ENCODE results near the gene GTF3C4.

GTF3C4 gene

GRCh38 chr9:132656299-132656698 lies 14.0 kb upstream of the GTF3C4 start:
- no peaks in the 10 kb centered on the region for H3K4me1 ChIP-seq (ENCODE audit: insufficient read depth, low read length)
- H2AFZ ChIP-seq (ENCODE audit: low read depth, low read length), result no peak overlapping the region
- H3K36me3 ChIP-seq (ENCODE audit: insufficient read depth, low read length), result peaks cover 57% of the 10 kb centered on the region
- no peaks in the 10 kb centered on the region for H3K9me3 ChIP-seq (ENCODE audit: low read length)
- no peaks in the 10 kb centered on the region for H3K27me3 ChIP-seq (ENCODE audit: insufficient read depth, low read length)
- H3K4me3 ChIP-seq (ENCODE audit: low read length), result no peak overlapping the region

- Histone ChIP-seq H3K4me1 (ENCODE audit: insufficient read depth, low read length) (peaks cover 7% of the 10 kb centered on the region), H3K27me3 (ENCODE audit: insufficient read depth, low read length) (no peaks in the 10 kb centered on the region), H3K36me3 (ENCODE audit: insufficient read depth, low read length) (peaks cover 47% of the 10 kb centered on the region), H3K9me3 (ENCODE audit: low read length) (no peaks in the 10 kb centered on the region), H2AFZ (ENCODE audit: low read depth, low read length) (no peak overlapping the region), H3K4me3 (ENCODE audit: low read length) (no peak overlapping the region)
Measured at GRCh38 chr9:132662152-132662945, 7.9 kb upstream of the GTF3C4 start.

- no peak overlapping the region for H3K4me3 ChIP-seq (ENCODE audit: low read length)
- peaks cover 40% of the 10 kb centered on the region for H3K36me3 ChIP-seq (ENCODE audit: insufficient read depth, low read length)
- H3K27me3 ChIP-seq (ENCODE audit: insufficient read depth, low read length), result no peaks in the 10 kb centered on the region
- peaks cover 7% of the 10 kb centered on the region for H3K4me1 ChIP-seq (ENCODE audit: insufficient read depth, low read length)
- H3K9me3 ChIP-seq (ENCODE audit: low read length), result no peaks in the 10 kb centered on the region
- no peak overlapping the region for H2AFZ ChIP-seq (ENCODE audit: low read depth, low read length)
Measured at GRCh38 chr9:132663117-132663516, 7.1 kb upstream of the GTF3C4 start.

- H3K4me3 ChIP-seq (ENCODE audit: low read length), result no peak overlapping the region
- H3K9me3 ChIP-seq (ENCODE audit: low read length), result no peaks in the 10 kb centered on the region
- no peak overlapping the region for H2AFZ ChIP-seq (ENCODE audit: low read depth, low read length)
- peaks cover 34% of the 10 kb centered on the region for H3K36me3 ChIP-seq (ENCODE audit: insufficient read depth, low read length)
- H3K27me3 ChIP-seq (ENCODE audit: insufficient read depth, low read length), result no peaks in the 10 kb centered on the region
- peaks cover 7% of the 10 kb centered on the region for H3K4me1 ChIP-seq (ENCODE audit: insufficient read depth, low read length)
Measured at GRCh38 chr9:132663851-132664250, 6.4 kb upstream of the GTF3C4 start.

- peaks cover 4% of the 10 kb centered on the region for H3K36me3 ChIP-seq (ENCODE audit: insufficient read depth, low read length)
- peak overlapping the region; percentile 49 for H2AFZ ChIP-seq (ENCODE audit: low read depth, low read length)
- H3K4me1 ChIP-seq (ENCODE audit: insufficient read depth, low read length), result peaks cover 17% of the 10 kb centered on the region
Measured at GRCh38 chr9:132669319-132669697, 956 bp upstream of the GTF3C4 start.

GRCh38 chr9:132669698-132670456 lies 387 bp upstream of the GTF3C4 start, which contains the start of gene DDX31:
Gene DDX31 (minus strand): TSS chr9:132669983. CDS start chr9:132669934, 49 bp downstream.
- H3K9me3 ChIP-seq (ENCODE audit: low read length), result no peaks in the 10 kb centered on the region
- H3K36me3 ChIP-seq (ENCODE audit: insufficient read depth, low read length), result peaks cover 4% of the 10 kb centered on the region
- H3K4me1 ChIP-seq (ENCODE audit: insufficient read depth, low read length), result peaks cover 17% of the 10 kb centered on the region
- no peaks in the 10 kb centered on the region for H3K27me3 ChIP-seq (ENCODE audit: insufficient read depth, low read length)
- H2AFZ ChIP-seq (ENCODE audit: low read depth, low read length), result peak within 1 kb of the TSS; percentile 49
- peak within 1 kb of the TSS; percentile 97 for H3K4me3 ChIP-seq (ENCODE audit: low read length)

More at GRCh38 chr9:132669319-132669697, 956 bp upstream of the GTF3C4 start:
- Histone ChIP-seq H3K9me3 (ENCODE audit: low read length) (no peaks in the 10 kb centered on the region), H3K27me3 (ENCODE audit: insufficient read depth, low read length) (no peaks in the 10 kb centered on the region), H3K4me3 (ENCODE audit: low read length) (peak overlapping the region; percentile 97)

GRCh38 chr9:132671620-132672412 lies 1.6 kb downstream of the GTF3C4 start:
- Histone ChIP-seq H3K27me3 (ENCODE audit: insufficient read depth, low read length) (no peaks in the 10 kb centered on the region), H2AFZ (ENCODE audit: low read depth, low read length) (no peak overlapping the region), H3K4me1 (ENCODE audit: insufficient read depth, low read length) (peaks cover 17% of the 10 kb centered on the region), H3K9me3 (ENCODE audit: low read length) (no peaks in the 10 kb centered on the region), H3K36me3 (ENCODE audit: insufficient read depth, low read length) (peaks cover 4% of the 10 kb centered on the region), H3K4me3 (ENCODE audit: low read length) (peak overlapping the region; percentile 97)

- no peaks in the 10 kb centered on the region for H3K9me3 ChIP-seq (ENCODE audit: low read length)
- no peak overlapping the region for H2AFZ ChIP-seq (ENCODE audit: low read depth, low read length)
- H3K27me3 ChIP-seq (ENCODE audit: insufficient read depth, low read length), result no peaks in the 10 kb centered on the region
- H3K36me3 ChIP-seq (ENCODE audit: insufficient read depth, low read length), result peaks cover 7% of the 10 kb centered on the region
- H3K4me1 ChIP-seq (ENCODE audit: insufficient read depth, low read length), result peaks cover 17% of the 10 kb centered on the region
- H3K4me3 ChIP-seq (ENCODE audit: low read length), result peak overlapping the region; percentile 97
Measured at GRCh38 chr9:132672413-132672690, 2.1 kb downstream of the GTF3C4 start.

GRCh38 chr9:132673355-132673754 lies 3.1 kb downstream of the GTF3C4 start:
- H3K4me3 ChIP-seq (ENCODE audit: low read length), result no peak overlapping the region
- H2AFZ ChIP-seq (ENCODE audit: low read depth, low read length), result no peak overlapping the region
- H3K36me3 ChIP-seq (ENCODE audit: insufficient read depth, low read length), result peaks cover 15% of the 10 kb centered on the region
- H3K9me3 ChIP-seq (ENCODE audit: low read length), result no peaks in the 10 kb centered on the region
- H3K4me1 ChIP-seq (ENCODE audit: insufficient read depth, low read length), result peaks cover 17% of the 10 kb centered on the region
- no peaks in the 10 kb centered on the region for H3K27me3 ChIP-seq (ENCODE audit: insufficient read depth, low read length)

GRCh38 chr9:132674485-132674884 lies 4.2 kb downstream of the GTF3C4 start:
- H3K4me3 ChIP-seq (ENCODE audit: low read length), result no peak overlapping the region
- H3K27me3 ChIP-seq (ENCODE audit: insufficient read depth, low read length), result no peaks in the 10 kb centered on the region
- H3K36me3 ChIP-seq (ENCODE audit: insufficient read depth, low read length), result peaks cover 26% of the 10 kb centered on the region
- no peak overlapping the region for H2AFZ ChIP-seq (ENCODE audit: low read depth, low read length)
- peaks cover 13% of the 10 kb centered on the region for H3K4me1 ChIP-seq (ENCODE audit: insufficient read depth, low read length)
- peaks cover 3% of the 10 kb centered on the region for H3K9me3 ChIP-seq (ENCODE audit: low read length)

GRCh38 chr9:132677976-132678375 lies 7.7 kb downstream of the GTF3C4 start:
- H3K4me1 ChIP-seq (ENCODE audit: insufficient read depth, low read length), result peaks cover 4% of the 10 kb centered on the region
- peaks cover 53% of the 10 kb centered on the region for H3K36me3 ChIP-seq (ENCODE audit: insufficient read depth, low read length)
- no peaks in the 10 kb centered on the region for H3K27me3 ChIP-seq (ENCODE audit: insufficient read depth, low read length)
- no peak overlapping the region for H2AFZ ChIP-seq (ENCODE audit: low read depth, low read length)
- no peak overlapping the region for H3K4me3 ChIP-seq (ENCODE audit: low read length)
- peaks cover 3% of the 10 kb centered on the region for H3K9me3 ChIP-seq (ENCODE audit: low read length)

- H3K27me3 ChIP-seq (ENCODE audit: insufficient read depth, low read length), result no peaks in the 10 kb centered on the region
- peaks cover 74% of the 10 kb centered on the region for H3K36me3 ChIP-seq (ENCODE audit: insufficient read depth, low read length)
- no peak overlapping the region for H2AFZ ChIP-seq (ENCODE audit: low read depth, low read length)
- H3K9me3 ChIP-seq (ENCODE audit: low read length), result peaks cover 3% of the 10 kb centered on the region
- no peaks in the 10 kb centered on the region for H3K4me1 ChIP-seq (ENCODE audit: insufficient read depth, low read length)
- no peak overlapping the region for H3K4me3 ChIP-seq (ENCODE audit: low read length)
Measured at GRCh38 chr9:132679946-132680625, 9.8 kb downstream of the GTF3C4 start.
